AG10803 (cell line): ENCODE data around the gene ZMYM2.
"Not testable (repeated sequence)": the region's sequence is repeated elsewhere in the genome, so short reads cannot be mapped to it uniquely, and the experiment has no call there.

ENCODE experiments used
- DNase-seq: peaks from one replicate; pipeline ENCODE4 v3.0.0; 2010; ENCODE audit warnings: low read depth
- H3K4me3 ChIP-seq: 2 replicates; pipeline ENCODE4 v1.5.1; 2011; ENCODE audit warnings: mild to moderate bottlenecking, low read length, control low read depth
- TF ChIP-seq, protein P1 (sequence below): conservative IDR thresholded peaks from 2 replicates; pipeline ENCODE4 v1.5.1; 2011; ENCODE audit warnings: mild to moderate bottlenecking, low read length, control low read depth, inconsistent platforms

The ZMYM2 gene

DNA sequence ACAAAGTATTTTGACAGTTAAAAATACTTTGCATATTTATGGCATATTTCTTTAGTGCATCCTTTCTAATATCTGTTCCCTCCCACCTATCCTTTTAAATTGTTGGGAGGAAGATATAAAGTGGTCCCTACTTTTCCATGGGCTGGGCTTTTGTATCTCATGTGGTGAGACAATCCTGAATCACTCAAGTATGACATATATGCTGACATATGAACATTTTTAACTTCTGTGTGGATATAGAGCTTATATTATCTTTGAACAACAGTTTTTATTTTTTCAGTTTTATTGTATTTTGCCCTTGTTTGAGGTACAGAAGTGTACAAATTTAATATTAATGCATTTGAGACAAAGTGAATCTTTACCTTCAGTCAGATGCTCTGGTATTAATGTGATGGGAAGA, 3.4 kb downstream of the ZMYM2 start:
- TF ChIP-seq, protein P1, sequence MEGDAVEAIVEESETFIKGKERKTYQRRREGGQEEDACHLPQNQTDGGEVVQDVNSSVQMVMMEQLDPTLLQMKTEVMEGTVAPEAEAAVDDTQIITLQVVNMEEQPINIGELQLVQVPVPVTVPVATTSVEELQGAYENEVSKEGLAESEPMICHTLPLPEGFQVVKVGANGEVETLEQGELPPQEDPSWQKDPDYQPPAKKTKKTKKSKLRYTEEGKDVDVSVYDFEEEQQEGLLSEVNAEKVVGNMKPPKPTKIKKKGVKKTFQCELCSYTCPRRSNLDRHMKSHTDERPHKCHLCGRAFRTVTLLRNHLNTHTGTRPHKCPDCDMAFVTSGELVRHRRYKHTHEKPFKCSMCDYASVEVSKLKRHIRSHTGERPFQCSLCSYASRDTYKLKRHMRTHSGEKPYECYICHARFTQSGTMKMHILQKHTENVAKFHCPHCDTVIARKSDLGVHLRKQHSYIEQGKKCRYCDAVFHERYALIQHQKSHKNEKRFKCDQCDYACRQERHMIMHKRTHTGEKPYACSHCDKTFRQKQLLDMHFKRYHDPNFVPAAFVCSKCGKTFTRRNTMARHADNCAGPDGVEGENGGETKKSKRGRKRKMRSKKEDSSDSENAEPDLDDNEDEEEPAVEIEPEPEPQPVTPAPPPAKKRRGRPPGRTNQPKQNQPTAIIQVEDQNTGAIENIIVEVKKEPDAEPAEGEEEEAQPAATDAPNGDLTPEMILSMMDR, result no peak
- DNase-seq, result no peak
- no peak overlapping the region for H3K4me3 ChIP-seq

DNA sequence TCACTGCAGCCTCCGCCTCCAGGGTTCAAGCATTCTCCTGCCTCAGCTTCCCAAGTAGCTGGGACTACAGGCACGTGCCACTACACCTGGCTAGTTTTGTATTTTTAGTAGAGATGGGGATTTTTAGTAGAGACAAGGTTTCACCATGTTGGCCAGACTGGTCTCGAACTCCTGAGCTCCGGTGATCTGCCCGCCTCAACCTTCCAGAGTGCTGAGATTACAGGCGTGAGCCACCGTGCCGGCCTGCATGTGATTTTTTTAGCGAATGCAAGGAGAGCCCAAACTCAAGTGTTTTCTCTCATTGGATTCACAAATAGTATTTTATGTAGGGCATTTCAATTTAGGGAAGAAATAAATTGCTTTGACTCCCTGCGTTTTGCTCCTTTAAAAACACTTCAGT, 4.4 kb downstream of the ZMYM2 start:
- TF ChIP-seq, protein P1, result no peak
- DNase-seq, result no peak
- H3K4me3 ChIP-seq, result no peak overlapping the region

DNA sequence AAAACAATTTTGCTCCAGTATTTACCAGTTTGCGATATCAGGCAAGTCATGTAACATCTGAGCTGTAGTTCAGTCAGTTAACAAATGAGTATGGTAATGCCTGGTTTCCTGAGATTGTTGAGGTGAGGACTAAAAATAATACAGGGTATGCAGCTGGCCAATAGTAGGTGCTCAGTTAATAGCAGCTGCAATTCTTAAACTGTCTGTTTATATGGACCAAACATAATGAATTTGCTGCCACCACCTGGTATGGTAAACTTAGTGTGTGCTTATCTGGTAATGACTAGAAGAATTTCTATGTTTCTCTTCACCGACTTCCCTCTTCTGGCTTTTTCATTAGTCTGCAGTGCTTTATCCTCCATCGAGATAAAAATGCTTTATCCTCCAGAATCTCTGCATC, 9.1 kb downstream of the ZMYM2 start:
- TF ChIP-seq, protein P1, result no peak
- DNase-seq, result no peak
- no peak overlapping the region for H3K4me3 ChIP-seq

DNA sequence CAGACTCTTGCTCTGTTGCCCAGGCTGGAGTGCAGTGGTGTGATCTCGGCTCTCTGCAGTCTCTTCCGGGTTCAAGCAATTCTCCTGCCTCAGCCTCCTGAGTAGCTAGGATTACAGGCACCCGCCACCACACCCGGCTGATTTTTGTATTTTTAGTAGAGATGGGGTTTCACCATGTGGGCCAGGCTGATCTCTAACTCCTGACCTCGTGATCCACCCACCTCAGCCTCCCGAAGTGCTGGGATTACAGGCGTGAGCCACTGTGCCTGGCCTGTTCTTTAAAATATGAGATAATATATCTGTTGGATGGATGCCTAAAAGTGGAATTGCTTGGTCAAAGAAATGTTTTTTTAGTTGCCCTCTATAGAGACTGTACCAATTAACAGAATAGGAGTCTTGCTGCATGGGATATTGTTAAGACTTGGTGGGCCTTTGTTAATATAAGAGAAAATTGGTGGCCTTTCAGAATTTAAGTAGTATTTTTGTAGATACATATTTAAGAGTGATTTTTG, 16.0 kb downstream of the ZMYM2 start:
- not testable (repeated sequence) for H3K4me3 ChIP-seq, DNase-seq

DNA sequence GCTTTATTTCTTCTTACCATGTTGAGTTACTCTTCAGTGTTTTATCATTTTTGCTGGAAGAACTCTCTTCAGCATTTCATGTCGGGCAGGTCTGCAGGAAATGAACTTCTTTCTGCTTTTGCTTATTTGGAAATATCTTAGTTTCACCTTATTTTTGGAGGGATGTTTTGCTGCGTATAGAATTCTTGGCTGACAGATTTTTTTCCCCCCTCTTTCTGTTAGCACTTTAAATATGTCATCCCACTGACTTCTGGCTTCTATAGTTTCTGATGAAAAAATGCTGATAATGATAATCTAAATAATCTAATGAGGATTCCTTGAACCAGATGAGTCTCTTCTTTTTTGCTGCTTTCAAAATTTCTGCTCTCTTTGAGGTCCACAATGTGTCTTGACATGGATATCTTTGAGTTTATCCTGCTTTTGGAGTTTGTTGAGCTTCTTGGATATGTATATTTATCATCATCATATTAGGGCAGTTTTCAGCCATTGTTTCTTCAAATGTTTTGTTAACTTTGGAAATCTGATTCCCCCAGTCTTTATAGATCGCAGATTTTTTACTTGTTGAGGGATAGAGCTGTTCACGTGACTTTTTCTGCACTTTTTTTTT, 20.4 kb downstream of the ZMYM2 start:
- no peak overlapping the region for H3K4me3 ChIP-seq
- TF ChIP-seq, protein P1, result no peak
- no peak for DNase-seq

DNA sequence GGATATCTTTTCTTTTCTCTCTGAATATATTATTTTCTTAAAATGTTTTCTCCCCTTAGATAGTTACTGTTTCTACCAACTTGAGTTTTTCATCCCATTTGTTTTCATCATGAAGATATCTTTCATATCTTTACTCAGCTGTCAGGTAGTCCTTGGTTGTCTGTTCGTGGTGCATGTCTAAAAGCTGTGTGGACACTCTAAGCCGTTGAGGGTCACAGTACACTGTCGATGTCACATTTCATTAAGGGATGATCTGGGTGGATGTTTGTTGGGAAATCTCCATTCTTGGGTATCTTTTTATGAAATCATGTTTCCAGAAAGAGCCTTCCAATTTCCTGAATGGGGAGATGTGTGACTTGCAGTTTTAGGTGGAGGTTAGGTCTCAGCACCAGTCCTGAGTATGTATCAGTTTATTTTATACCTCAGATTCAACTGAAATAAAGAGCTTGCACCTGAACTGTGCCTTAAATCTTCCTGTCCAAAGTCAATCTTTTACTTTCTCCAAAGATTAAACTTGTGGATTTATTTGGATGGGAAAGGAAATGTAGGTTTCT, 23.2 kb downstream of the ZMYM2 start:
- DNase-seq, result no peak
- TF ChIP-seq, protein P1, result no peak
- no peak overlapping the region for H3K4me3 ChIP-seq

DNA sequence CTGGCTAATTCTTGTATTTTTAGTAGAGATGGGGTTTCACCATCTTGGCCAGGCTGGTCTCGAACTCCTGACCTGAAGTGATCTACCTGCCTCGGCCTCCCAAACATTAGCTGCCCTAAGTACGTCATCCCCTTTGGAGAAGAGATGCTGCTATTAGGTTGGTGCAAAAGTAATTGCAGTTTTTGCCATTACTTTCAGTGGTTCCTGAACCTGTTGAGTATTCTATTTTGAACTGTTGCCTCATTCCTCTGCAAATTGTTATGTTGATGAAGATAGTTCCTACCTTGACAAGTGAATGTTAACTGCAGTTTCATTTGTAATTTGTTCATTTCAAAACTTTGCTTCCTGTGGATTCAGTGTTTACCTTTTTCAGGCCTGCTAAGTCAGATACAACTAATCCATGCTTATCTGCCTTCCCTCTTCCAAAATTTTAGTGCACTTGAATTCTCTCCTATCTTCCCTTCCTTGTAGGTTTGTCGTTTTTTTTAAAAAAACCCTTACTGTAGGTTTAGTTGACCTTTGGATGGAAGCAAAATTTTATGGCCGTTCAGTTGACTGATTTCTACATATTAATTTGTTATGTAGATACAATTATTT, 24.0 kb downstream of the ZMYM2 start:
- no peak for DNase-seq
- TF ChIP-seq, protein P1, result no peak
- no peak overlapping the region for H3K4me3 ChIP-seq
